ENCODE measurements around the gene STAT6. TPM values are rescaled to one million over a fixed set of nuclear protein-coding genes. Genes with fewer than 3 reads are reported as not detected.

STAT6 gene
- total RNA-seq, 1 experiment from 2014 or later = 68.8 TPM

GRCh38 chr12:57146092-57146491 lies 34.9 kb upstream of the STAT6 start:
- DNase-seq (ENCODE audit: extremely low read depth, low read depth) = no peak

- DNase-seq (ENCODE audit: extremely low read depth, low read depth) = no peak
These were observed 34.4 kb upstream of the STAT6 start for GRCh38 chr12:57145460-57146059.

GRCh38 chr12:57143454-57143853 lies 32.3 kb upstream of the STAT6 start:
- no peak for DNase-seq (ENCODE audit: extremely low read depth, low read depth)

GRCh38 chr12:57142727-57143126 lies 31.6 kb upstream of the STAT6 start:
- no peak for DNase-seq (ENCODE audit: extremely low read depth, low read depth)

GRCh38 chr12:57142121-57142520 lies 31.0 kb upstream of the STAT6 start:
- no peak for DNase-seq (ENCODE audit: extremely low read depth, low read depth)

GRCh38 chr12:57141249-57141648 lies 30.1 kb upstream of the STAT6 start:
- DNase-seq (ENCODE audit: extremely low read depth, low read depth) = no peak

GRCh38 chr12:57139796-57140649 lies 28.9 kb upstream of the STAT6 start:
- no peak for DNase-seq (ENCODE audit: extremely low read depth, low read depth)

GRCh38 chr12:57138526-57139272 lies 27.5 kb upstream of the STAT6 start:
- no peak for DNase-seq (ENCODE audit: extremely low read depth, low read depth)

- DNase-seq (ENCODE audit: extremely low read depth, low read depth) = no peak
These were observed 24.6 kb upstream of the STAT6 start for GRCh38 chr12:57135527-57136326.

GRCh38 chr12:57134949-57135348 lies 23.8 kb upstream of the STAT6 start:
- DNase-seq (ENCODE audit: extremely low read depth, low read depth) = no peak

GRCh38 chr12:57133916-57134315 lies 22.8 kb upstream of the STAT6 start:
- no peak for DNase-seq (ENCODE audit: extremely low read depth, low read depth)

- DNase-seq (ENCODE audit: extremely low read depth, low read depth) = no peak
These were observed 21.9 kb upstream of the STAT6 start for GRCh38 chr12:57133013-57133569.

GRCh38 chr12:57131896-57132744 lies 21.0 kb upstream of the STAT6 start:
- DNase-seq (ENCODE audit: extremely low read depth, low read depth) = no peak

GRCh38 chr12:57130941-57131340 lies 19.8 kb upstream of the STAT6 start:
- DNase-seq (ENCODE audit: extremely low read depth, low read depth) = no peak

GRCh38 chr12:57129889-57130288 lies 18.7 kb upstream of the STAT6 start:
- DNase-seq (ENCODE audit: extremely low read depth, low read depth) = no peak

- DNase-seq (ENCODE audit: extremely low read depth, low read depth) = no peak
These were observed 18.2 kb upstream of the STAT6 start for GRCh38 chr12:57129321-57129842.

- no peak for DNase-seq (ENCODE audit: extremely low read depth, low read depth)
These were observed 17.5 kb upstream of the STAT6 start for GRCh38 chr12:57128519-57129247.

GRCh38 chr12:57127726-57128518 lies 16.8 kb upstream of the STAT6 start, which contains the start of gene LRP1:
Gene LRP1, plus strand, starts transcription at chr12:57128483. Its CDS starts 482 bp downstream, at chr12:57128965.
- DNase-seq (ENCODE audit: extremely low read depth, low read depth) = peak; percentile 78

All from NCI-H460 (cell line).